ENCODE data around the gene FTO.

GRCh38 chr16:54145881-54146280, 441.9 kb downstream of the FTO start:
- no peak for TF ChIP-seq GATA2 (IDR thresholded peaks at IDR 0.05; ENCODE audit: low read depth, low read length)
- no peak for TF ChIP-seq GATA3 (IDR thresholded peaks at IDR 0.05; ENCODE audit: low read depth, low read length)
